K562 (cell line): ENCODE results near the gene GALNT12. TPM values are rescaled to one million over a fixed set of nuclear protein-coding genes. Genes with fewer than 3 reads are reported as not detected.

ENCODE experiments used
- BDP1 ChIP-seq: IDR thresholded peaks from 3 replicates; pipeline ENCODE4 v1.6.1; 2011; ENCODE audit not compliant: insufficient read length, insufficient read depth
- CCAR2 ChIP-seq: fragments of 200-400 bp; formaldehyde crosslinking; IDR thresholded peaks from 2 replicates; pipeline ENCODE4 v1.6.1; 2017; ENCODE audit warnings: mild to moderate bottlenecking, low read depth, low read length
- E2F8 ChIP-seq: fragments of 450-650 bp; IDR thresholded peaks from 2 replicates; pipeline ENCODE4 v1.7.1; 2018; ENCODE audit warnings: mild to moderate bottlenecking, low read depth; ENCODE audit not compliant: partially characterized antibody
- HNRNPL ChIP-seq: fragments of 200-400 bp; formaldehyde crosslinking; IDR thresholded peaks from 2 replicates; pipeline ENCODE4 v1.6.1; 2017; ENCODE audit warnings: low read depth, mild to moderate bottlenecking, low read length
- KLF16 ChIP-seq: IDR thresholded peaks from 2 replicates; pipeline ENCODE4 v1.6.1; 2016; ENCODE audit warnings: antibody characterized with exemption
- POLR2B ChIP-seq: fragments of 450-650 bp; IDR thresholded peaks from 2 replicates; pipeline ENCODE4 v1.6.1; 2018; ENCODE audit warnings: low read depth; ENCODE audit not compliant: partially characterized antibody
- RBBP5 ChIP-seq: fragments of 200-600 bp; sonication (generic); IDR thresholded peaks from 2 replicates; pipeline ENCODE4 v1.6.1; 2012; ENCODE audit warnings: borderline replicate concordance, mild to moderate bottlenecking, low read length, control low read depth, inconsistent platforms; ENCODE audit not compliant: insufficient read depth, poor library complexity, severe bottlenecking
- SIN3A ChIP-seq, 2 experiments: fragments of 150-350 bp in 1 of 2; IDR thresholded peaks; 2 replicates each; pipeline ENCODE4 v1.6.1; 2011 to 2016; ENCODE audit warnings: borderline replicate concordance in 2 of 2, low read depth in 2 of 2, low read length in 2 of 2, mild to moderate bottlenecking in 2 of 2, moderate library complexity in 2 of 2; ENCODE audit not compliant: control insufficient read depth in 1 of 2
- SMAD1 ChIP-seq: fragments of 150-350 bp; IDR thresholded peaks from 2 replicates; pipeline ENCODE4 v1.6.1; 2014; ENCODE audit warnings: low read length, low read depth; ENCODE audit not compliant: partially characterized antibody
- SRSF3 ChIP-seq: fragments of 200-400 bp; formaldehyde crosslinking; IDR thresholded peaks from 2 replicates; pipeline ENCODE4 v1.6.1; 2016; ENCODE audit warnings: mild to moderate bottlenecking, low read length, moderate library complexity; ENCODE audit not compliant: insufficient read depth
- ZNF609 ChIP-seq: sonication (generic); formaldehyde crosslinking; IDR thresholded peaks from 2 replicates; pipeline ENCODE4 v1.8.1; 2023; ENCODE audit warnings: missing genetic modification reagents, mild to moderate bottlenecking, borderline replicate concordance
- ZNF639 ChIP-seq, 2 experiments: fragments of 200-800 bp in 1 of 2; sonication (Bioruptor generic) in 1 of 2; sonication (generic) in 1 of 2; formaldehyde crosslinking in 1 of 2; IDR thresholded peaks in 1 of 2; conservative IDR thresholded peaks in 1 of 2; 2 replicates each; pipeline versions ENCODE4 v1.5.0 to v1.6.1; 2016 to 2020; ENCODE audit warnings: missing compliant biosample characterization in 1 of 2, missing genetic modification characterization in 1 of 2, missing genetic modification reagents in 1 of 2
- ZNF655 ChIP-seq: fragments of 250-450 bp; sonication (Bioruptor Pico); IDR thresholded peaks from 2 replicates; pipeline ENCODE4 v1.5.0; 2021
- ZNF76 ChIP-seq: fragments of 250-450 bp; sonication (Bioruptor Pico); IDR thresholded peaks from 2 replicates; pipeline ENCODE4 v1.4.0; 2020; ENCODE audit warnings: mild to moderate bottlenecking, moderate library complexity, borderline replicate concordance
- ZNF830 ChIP-seq: fragments of 250-450 bp; sonication (Bioruptor Pico); IDR thresholded peaks from 2 replicates; pipeline ENCODE4 v1.5.0; 2021; ENCODE audit warnings: mild to moderate bottlenecking
- polyA plus RNA-seq, 8 experiments: library from polyadenylated mRNA; depleted of rRNA in 4 of 8; stranded (reverse) in 5 of 8; unstranded in 3 of 8; fragments of >200 nt; fragmentation: Nextera tagmentation in 2 of 8; fragmentation: Illumina TruSeq in 1 of 8; extraction: Ambion mirVana in 2 of 8; extraction: Trizol in 1 of 8; gene quantifications; 2 replicates each; pipeline versions ENCODE4 v1.2.1 to v1.2.3, GENCODE V29; 2011 to 2014; ENCODE audit warnings: inconsistent platforms in 1 of 8, missing spikeins in 1 of 8
- total RNA-seq, 7 experiments: library from RNA; depleted of rRNA in 6 of 7; stranded (reverse); fragments of >200 nt in 6 of 7; fragmentation: Illumina TruSeq in 2 of 7; extraction: Trizol in 2 of 7; gene quantifications; 2 replicates each; pipeline versions ENCODE4 v1.2.1 to v1.2.3, GENCODE V29; 2011 to 2021; ENCODE audit warnings: low replicate concordance in 1 of 7

The GALNT12 gene
- total and polyA plus RNA-seq, 9 of the 15 experiments (the other 6 are each of a cell fraction or from before 2014, with no cell fraction given): 29.7 to 82.9 (median 44.2) TPM

- TF ChIP-seq ZNF609 (CRISPR knock-in tag) (no peak; the same call in 1 of the 2 replicates), ZNF830 (CRISPR knock-in tag) (no peak), SRSF3 (no peak), CCAR2 (no peak), SMAD1 (no peak), ZNF655 (CRISPR knock-in tag) (no peak), E2F8 (peak; percentile 62), RBBP5 (no peak), ZNF76 (CRISPR knock-in tag) (peak; percentile 86), HNRNPL (no peak), SIN3A (IDR thresholded peaks at IDR 0.05; ENCODE audit: borderline replicate concordance in 2 of 2, control insufficient read depth in 1 of 2, low read depth in 2 of 2, low read length in 2 of 2) (no peak), ZNF639 (CRISPR knock-in tag; conservative IDR thresholded peaks at IDR 0.05 in 1 of 2, IDR thresholded peaks at IDR 0.05 in 1 of 2) (peak in 1 of 2 experiments; percentile 74; a peak in 1 of 4 replicates), BDP1 (no peak), POLR2B (no peak), KLF16 (no peak)
Observed at GRCh38 chr9:98867429-98868168, 60.1 kb downstream of the GALNT12 start (continued).
